ENCODE measurements around the gene RPGRIP1L.

RPGRIP1L gene

GRCh38 chr16:53625221-53625620 lies 78.4 kb downstream of the RPGRIP1L start:
- H3K27me3 ChIP-seq (ENCODE audit: insufficient read depth, low read length), result no peaks in the 10 kb centered on the region
- H4K12ac ChIP-seq (ENCODE audit: low read depth, low read length), result no peak overlapping the region
- no peak overlapping the region for H3K4me2 ChIP-seq (ENCODE audit: low read length)
- H3K27ac ChIP-seq (ENCODE audit: low read depth, low read length), result no peak overlapping the region
- no peak overlapping the region for H2BK120ac ChIP-seq (ENCODE audit: insufficient read depth, low read length, poor library complexity)
- H3K79me2 ChIP-seq (ENCODE audit: control insufficient read depth, insufficient read depth, low read length, poor library complexity), result no peaks in the 10 kb centered on the region
- no peak overlapping the region for H2AFZ ChIP-seq (ENCODE audit: insufficient read depth, low read length, poor library complexity)
- no peak overlapping the region for H4K8ac ChIP-seq (ENCODE audit: low read depth, low read length)
- no peaks in the 10 kb centered on the region for H3K79me1 ChIP-seq (ENCODE audit: low read length)
- H3K18ac ChIP-seq (ENCODE audit: low read length), result no peak overlapping the region
- H3K36me3 ChIP-seq (ENCODE audit: control insufficient read depth in 1 of 2, insufficient read depth in 2 of 2, low read length in 2 of 2), result peaks cover 0 to 2% of the 10 kb centered on the region in 2 experiments
- no peaks in the 10 kb centered on the region for H3K9me3 ChIP-seq (ENCODE audit: insufficient read depth, low read depth, low read length)
- H3K4ac ChIP-seq (ENCODE audit: low read depth, low read length), result no peak overlapping the region
- no peaks in the 10 kb centered on the region for H3K4me1 ChIP-seq (ENCODE audit: control insufficient read depth in 1 of 2, insufficient read depth in 2 of 2, low read length in 2 of 2)
- no peak overlapping the region for H3K14ac ChIP-seq (ENCODE audit: low read length)
- H4K91ac ChIP-seq (ENCODE audit: low read depth, low read length), result no peak overlapping the region
- H2BK5ac ChIP-seq (ENCODE audit: low read depth, low read length, poor library complexity), result no peak overlapping the region
- H3K23ac ChIP-seq (ENCODE audit: low read length), result no peak overlapping the region
- H2BK12ac ChIP-seq (ENCODE audit: low read length), result no peak overlapping the region
- no peak overlapping the region for H3K9ac ChIP-seq (ENCODE audit: low read length)
- DNase-seq, result no peak
- H3K4me3 ChIP-seq (ENCODE audit: low read depth, low read length), result no peak overlapping the region
- WGBS (ENCODE audit: extremely low coverage, insufficient coverage, insufficient read length), result no CpG with 5 or more reads among the region's 29 CpGs
- no peak overlapping the region for H2AK5ac ChIP-seq (ENCODE audit: low read length)

GRCh38 chr16:53622315-53622714 lies 81.3 kb downstream of the RPGRIP1L start:
- no peak overlapping the region for H3K4me2 ChIP-seq (ENCODE audit: low read length)
- no peak overlapping the region for H4K12ac ChIP-seq (ENCODE audit: low read depth, low read length)
- no peak overlapping the region for H2BK5ac ChIP-seq (ENCODE audit: low read depth, low read length, poor library complexity)
- no peak overlapping the region for H2BK120ac ChIP-seq (ENCODE audit: insufficient read depth, low read length, poor library complexity)
- H4K91ac ChIP-seq (ENCODE audit: low read depth, low read length), result no peak overlapping the region
- H3K4me1 ChIP-seq (ENCODE audit: control insufficient read depth in 1 of 2, insufficient read depth in 2 of 2, low read length in 2 of 2), result no peaks in the 10 kb centered on the region
- H3K23ac ChIP-seq (ENCODE audit: low read length), result no peak overlapping the region
- no peak overlapping the region for H4K8ac ChIP-seq (ENCODE audit: low read depth, low read length)
- no peak for DNase-seq
- no peak overlapping the region for H2BK12ac ChIP-seq (ENCODE audit: low read length)
- no peak overlapping the region for H3K9ac ChIP-seq (ENCODE audit: low read length)
- H3K27me3 ChIP-seq (ENCODE audit: insufficient read depth, low read length), result no peaks in the 10 kb centered on the region
- H3K14ac ChIP-seq (ENCODE audit: low read length), result no peak overlapping the region
- H2AK5ac ChIP-seq (ENCODE audit: low read length), result no peak overlapping the region
- H3K9me3 ChIP-seq (ENCODE audit: insufficient read depth, low read depth, low read length), result no peaks in the 10 kb centered on the region
- no peak overlapping the region for H3K18ac ChIP-seq (ENCODE audit: low read length)
- H3K79me1 ChIP-seq (ENCODE audit: low read length), result no peaks in the 10 kb centered on the region
- no peak overlapping the region for H2AFZ ChIP-seq (ENCODE audit: insufficient read depth, low read length, poor library complexity)
- H3K27ac ChIP-seq (ENCODE audit: low read depth, low read length), result no peak overlapping the region
- H3K36me3 ChIP-seq (ENCODE audit: control insufficient read depth in 1 of 2, insufficient read depth in 2 of 2, low read length in 2 of 2), result no peaks in the 10 kb centered on the region
- no peak overlapping the region for H3K4ac ChIP-seq (ENCODE audit: low read depth, low read length)
- no peak overlapping the region for H3K4me3 ChIP-seq (ENCODE audit: low read depth, low read length)
- no peaks in the 10 kb centered on the region for H3K79me2 ChIP-seq (ENCODE audit: control insufficient read depth, insufficient read depth, low read length, poor library complexity)
- WGBS (ENCODE audit: extremely low coverage, insufficient coverage, insufficient read length), result no CpG with 5 or more reads among the region's 6 CpGs

- no peak overlapping the region for H2BK12ac ChIP-seq (ENCODE audit: low read length)
- WGBS (ENCODE audit: extremely low coverage, insufficient coverage, insufficient read length), result no CpG with 5 or more reads among the region's 5 CpGs
- H3K27me3 ChIP-seq (ENCODE audit: insufficient read depth, low read length), result no peaks in the 10 kb centered on the region
Measured at GRCh38 chr16:53620476-53620875, 83.2 kb downstream of the RPGRIP1L start.

GRCh38 chr16:53619235-53619634 lies 84.4 kb downstream of the RPGRIP1L start:
- Histone ChIP-seq H2BK12ac (ENCODE audit: low read length) (no peak overlapping the region), H3K9ac (ENCODE audit: low read length) (no peak overlapping the region), H2AK5ac (ENCODE audit: low read length) (no peak overlapping the region), H3K18ac (ENCODE audit: low read length) (no peak overlapping the region), H3K14ac (ENCODE audit: low read length) (no peak overlapping the region), H3K4ac (ENCODE audit: low read depth, low read length) (no peak overlapping the region), H4K8ac (ENCODE audit: low read depth, low read length) (no peak overlapping the region), H3K4me3 (ENCODE audit: low read depth, low read length) (no peak overlapping the region), H2BK5ac (ENCODE audit: low read depth, low read length, poor library complexity) (no peak overlapping the region), H4K91ac (ENCODE audit: low read depth, low read length) (no peak overlapping the region), H3K27me3 (ENCODE audit: insufficient read depth, low read length) (no peaks in the 10 kb centered on the region), H2AFZ (ENCODE audit: insufficient read depth, low read length, poor library complexity) (no peak overlapping the region), H3K79me1 (ENCODE audit: low read length) (no peaks in the 10 kb centered on the region), H3K4me1 (ENCODE audit: control insufficient read depth in 1 of 2, insufficient read depth in 2 of 2, low read length in 2 of 2) (no peaks in the 10 kb centered on the region), H3K23ac (ENCODE audit: low read length) (no peak overlapping the region), H4K12ac (ENCODE audit: low read depth, low read length) (no peak overlapping the region), H3K9me3 (ENCODE audit: insufficient read depth, low read depth, low read length) (no peaks in the 10 kb centered on the region), H2BK120ac (ENCODE audit: insufficient read depth, low read length, poor library complexity) (no peak overlapping the region), H3K4me2 (ENCODE audit: low read length) (no peak overlapping the region), H3K27ac (ENCODE audit: low read depth, low read length) (no peak overlapping the region), H3K36me3 (ENCODE audit: control insufficient read depth in 1 of 2, insufficient read depth in 2 of 2, low read length in 2 of 2) (no peaks in the 10 kb centered on the region), H3K79me2 (ENCODE audit: control insufficient read depth, insufficient read depth, low read length, poor library complexity) (no peaks in the 10 kb centered on the region)
- DNase-seq, result no peak
- no CpG with 5 or more reads among the region's 3 CpGs for WGBS (ENCODE audit: extremely low coverage, insufficient coverage, insufficient read length)

More at GRCh38 chr16:53620476-53620875, 83.2 kb downstream of the RPGRIP1L start:
- Histone ChIP-seq H3K4me3 (ENCODE audit: low read depth, low read length) (no peak overlapping the region), H3K23ac (ENCODE audit: low read length) (no peak overlapping the region), H4K8ac (ENCODE audit: low read depth, low read length) (no peak overlapping the region), H2BK5ac (ENCODE audit: low read depth, low read length, poor library complexity) (no peak overlapping the region), H2AFZ (ENCODE audit: insufficient read depth, low read length, poor library complexity) (no peak overlapping the region), H3K27ac (ENCODE audit: low read depth, low read length) (no peak overlapping the region), H4K91ac (ENCODE audit: low read depth, low read length) (no peak overlapping the region), H3K79me2 (ENCODE audit: control insufficient read depth, insufficient read depth, low read length, poor library complexity) (no peaks in the 10 kb centered on the region), H3K79me1 (ENCODE audit: low read length) (no peaks in the 10 kb centered on the region), H3K36me3 (ENCODE audit: control insufficient read depth in 1 of 2, insufficient read depth in 2 of 2, low read length in 2 of 2) (no peaks in the 10 kb centered on the region), H2AK5ac (ENCODE audit: low read length) (no peak overlapping the region), H3K9me3 (ENCODE audit: insufficient read depth, low read depth, low read length) (no peaks in the 10 kb centered on the region), H3K9ac (ENCODE audit: low read length) (no peak overlapping the region), H3K4me1 (ENCODE audit: control insufficient read depth in 1 of 2, insufficient read depth in 2 of 2, low read length in 2 of 2) (no peaks in the 10 kb centered on the region), H2BK120ac (ENCODE audit: insufficient read depth, low read length, poor library complexity) (no peak overlapping the region), H3K14ac (ENCODE audit: low read length) (no peak overlapping the region), H3K4ac (ENCODE audit: low read depth, low read length) (no peak overlapping the region), H3K4me2 (ENCODE audit: low read length) (no peak overlapping the region), H3K18ac (ENCODE audit: low read length) (no peak overlapping the region), H4K12ac (ENCODE audit: low read depth, low read length) (no peak overlapping the region)
- no peak for DNase-seq
